Muscle layer of duodenum (tissue), 2 donors: Measurements from ENCODE around the gene KIF18B.

ENCODE experiments used
- H3K27ac ChIP-seq: one replicate; pipeline ENCODE4 v1.7.0; 2013; ENCODE audit warnings: mild to moderate bottlenecking, low read length
- H3K27me3 ChIP-seq: one replicate; pipeline ENCODE4 v1.7.0; 2013; ENCODE audit warnings: low read depth, mild to moderate bottlenecking, control low read depth, low read length
- H3K36me3 ChIP-seq, 2 donors: one replicate each; pipeline ENCODE4 v1.7.0; 2013; ENCODE audit warnings: low read length in 2 of 2, control low read depth in 1 of 2, mild to moderate bottlenecking in 1 of 2; ENCODE audit not compliant: insufficient read depth in 2 of 2, control insufficient read depth in 1 of 2
- H3K4me1 ChIP-seq, 2 donors: one replicate each; pipeline ENCODE4 v1.7.0; 2013; ENCODE audit warnings: low read length in 2 of 2, mild to moderate bottlenecking in 2 of 2, control low read depth in 1 of 2, moderate library complexity in 1 of 2; ENCODE audit not compliant: insufficient read depth in 2 of 2, control insufficient read depth in 1 of 2
- H3K4me3 ChIP-seq, 2 donors: one replicate each; pipeline ENCODE4 v1.7.0; 2013; ENCODE audit warnings: low read length in 2 of 2, low read depth in 1 of 2, mild to moderate bottlenecking in 1 of 2
- H3K9me3 ChIP-seq, 2 donors: one replicate each; pipeline ENCODE4 v1.7.0; 2013; ENCODE audit warnings: low read length in 2 of 2, control low read depth in 1 of 2, mild to moderate bottlenecking in 1 of 2; ENCODE audit not compliant: control insufficient read depth in 1 of 2
- donor health status: healthy.

The KIF18B gene

GRCh38 chr17:44947461-44948314 lies at the start of gene KIF18B:
Gene KIF18B (minus strand): TSS chr17:44947773. CDS start chr17:44936344, 11,429 bp downstream.
- H3K27me3 ChIP-seq, result no peaks in the 10 kb centered on the region
- peak within 1 kb of the TSS; percentile 74 to 80 for H3K4me3 ChIP-seq
- H3K27ac ChIP-seq, result peak within 1 kb of the TSS; percentile 24
- peaks cover 0 to 10% of the 10 kb centered on the region in 2 donors for H3K4me1 ChIP-seq
- H3K36me3 ChIP-seq, result no peaks in the 10 kb centered on the region
- H3K9me3 ChIP-seq, result no peaks in the 10 kb centered on the region

- Histone ChIP-seq H3K4me3 (no peak overlapping the region), H3K36me3 (no peaks in the 10 kb centered on the region), H3K27ac (no peak overlapping the region), H3K9me3 (peaks cover 5 to 6% of the 10 kb centered on the region in 2 donors), H3K4me1 (no peaks in the 10 kb centered on the region), H3K27me3 (no peaks in the 10 kb centered on the region)
These were observed 48.7 kb upstream of the KIF18B start for GRCh38 chr17:44996304-44996703.

GRCh38 chr17:44995436-44996001 lies 47.9 kb upstream of the KIF18B start:
- no peaks in the 10 kb centered on the region for H3K27me3 ChIP-seq
- H3K36me3 ChIP-seq, result no peaks in the 10 kb centered on the region
- no peaks in the 10 kb centered on the region for H3K4me1 ChIP-seq
- H3K9me3 ChIP-seq, result peaks cover 5 to 6% of the 10 kb centered on the region in 2 donors
- H3K4me3 ChIP-seq, result no peak overlapping the region
- H3K27ac ChIP-seq, result no peak overlapping the region

GRCh38 chr17:44992242-44992939 lies 44.8 kb upstream of the KIF18B start:
- peaks cover 2% of the 10 kb centered on the region for H3K27me3 ChIP-seq

GRCh38 chr17:44990994-44991393 lies 43.4 kb upstream of the KIF18B start:
- H3K36me3 ChIP-seq, result no peaks in the 10 kb centered on the region
- no peak overlapping the region for H3K27ac ChIP-seq
- H3K27me3 ChIP-seq, result peaks cover 5% of the 10 kb centered on the region
- no peaks in the 10 kb centered on the region for H3K9me3 ChIP-seq
- no peaks in the 10 kb centered on the region for H3K4me1 ChIP-seq
- H3K4me3 ChIP-seq, result no peak overlapping the region

More at GRCh38 chr17:44992242-44992939, 44.8 kb upstream of the KIF18B start:
- H3K9me3 ChIP-seq, result no peaks in the 10 kb centered on the region
- H3K36me3 ChIP-seq, result no peaks in the 10 kb centered on the region
- no peak overlapping the region for H3K27ac ChIP-seq
- no peak overlapping the region for H3K4me3 ChIP-seq
- H3K4me1 ChIP-seq, result no peaks in the 10 kb centered on the region

- no peak overlapping the region for H3K4me3 ChIP-seq
- no peaks in the 10 kb centered on the region for H3K4me1 ChIP-seq
- H3K36me3 ChIP-seq, result no peaks in the 10 kb centered on the region
- no peaks in the 10 kb centered on the region for H3K9me3 ChIP-seq
- no peak overlapping the region for H3K27ac ChIP-seq
- H3K27me3 ChIP-seq, result peaks cover 5% of the 10 kb centered on the region
These were observed 42.1 kb upstream of the KIF18B start for GRCh38 chr17:44989552-44990138.

- Histone ChIP-seq H3K36me3 (no peaks in the 10 kb centered on the region), H3K9me3 (no peaks in the 10 kb centered on the region), H3K4me3 (no peak overlapping the region), H3K27ac (no peak overlapping the region), H3K4me1 (no peaks in the 10 kb centered on the region), H3K27me3 (peaks cover 5% of the 10 kb centered on the region)
These were observed 40.7 kb upstream of the KIF18B start for GRCh38 chr17:44988044-44988942.

- Histone ChIP-seq H3K4me1 (peaks cover 6 to 34% of the 10 kb centered on the region in 2 donors), H3K36me3 (no peaks in the 10 kb centered on the region), H3K27ac (no peak overlapping the region), H3K4me3 (no peak overlapping the region), H3K9me3 (no peaks in the 10 kb centered on the region), H3K27me3 (peaks cover 5% of the 10 kb centered on the region)
These were observed 36.0 kb upstream of the KIF18B start for GRCh38 chr17:44983563-44983962.

- Histone ChIP-seq H3K9me3 (no peaks in the 10 kb centered on the region), H3K4me3 (no peak overlapping the region), H3K27ac (no peak overlapping the region), H3K27me3 (peaks cover 2% of the 10 kb centered on the region), H3K36me3 (no peaks in the 10 kb centered on the region), H3K4me1 (peaks cover 13 to 48% of the 10 kb centered on the region in 2 donors)
These were observed 34.6 kb upstream of the KIF18B start for GRCh38 chr17:44982113-44982702.

GRCh38 chr17:44981221-44981968 lies 33.8 kb upstream of the KIF18B start:
- Histone ChIP-seq H3K4me1 (peaks cover 13 to 56% of the 10 kb centered on the region in 2 donors), H3K9me3 (no peaks in the 10 kb centered on the region), H3K36me3 (no peaks in the 10 kb centered on the region), H3K27me3 (no peaks in the 10 kb centered on the region), H3K4me3 (peak overlapping the region in 1 of 2 donors; percentile 1), H3K27ac (no peak overlapping the region)
